ENCODE results near the gene PHLDA2.

Gene PHLDA2

GRCh38 chr11:2892215-2892966 is 36.8 kb downstream of the PHLDA2 start:
- peak; percentile 77 for ATAC-seq (ENCODE audit: insufficient read depth, low read depth)
- Histone ChIP-seq H3K4me1 (ENCODE audit: insufficient read depth, low read length) (peaks cover 26% of the 10 kb centered on the region), H2AFZ (ENCODE audit: low read depth, low read length) (peak overlapping the region; percentile 93)

GRCh38 chr11:2891326-2892214 is 37.6 kb downstream of the PHLDA2 start:
- Histone ChIP-seq H3K9ac (ENCODE audit: low read depth, low read length) (peak overlapping the region; percentile 65), H2AFZ (ENCODE audit: low read depth, low read length) (peak overlapping the region; percentile 87), H4K20me1 (ENCODE audit: insufficient read depth, low read length) (no peaks in the 10 kb centered on the region), H3K9me3 (ENCODE audit: insufficient read depth, low read length, severe bottlenecking) (no peaks in the 10 kb centered on the region), H3K27me3 (ENCODE audit: insufficient read depth, low read length, poor library complexity) (no peaks in the 10 kb centered on the region), H3K27ac (ENCODE audit: low read length) (peak overlapping the region; percentile 80), H3K4me1 (ENCODE audit: insufficient read depth, low read length) (peaks cover 26% of the 10 kb centered on the region), H3K4me2 (ENCODE audit: insufficient read depth, low read length) (peak overlapping the region; percentile 79), H3K79me2 (ENCODE audit: insufficient read depth, low read length) (no peaks in the 10 kb centered on the region), H3K36me3 (ENCODE audit: insufficient read depth, low read length) (no peaks in the 10 kb centered on the region), H3K4me3 (ENCODE audit: low read depth in 1 of 2, low read length in 2 of 2) (peak overlapping the region in 1 of 2 experiments; percentile 64; a peak in 2 of 4 replicates)
- ATAC-seq (ENCODE audit: insufficient read depth, low read depth) (peak; percentile 15; the same call in 1 of the 3 replicates), DNase-seq (peak; percentile 70)
- TF ChIP-seq CTCF (IDR thresholded peaks at IDR 0.05; ENCODE audit: borderline replicate concordance, extremely low read depth, low read length, poor library complexity, severe bottlenecking) (peak; percentile 65), EZH2 (IDR thresholded peaks at IDR 0.05; ENCODE audit: borderline replicate concordance, low read depth, low read length, severe bottlenecking) (no peak)

More at GRCh38 chr11:2892215-2892966, 36.8 kb downstream of the PHLDA2 start:
- no peaks in the 10 kb centered on the region for H3K36me3 ChIP-seq (ENCODE audit: insufficient read depth, low read length)
- no peaks in the 10 kb centered on the region for H3K27me3 ChIP-seq (ENCODE audit: insufficient read depth, low read length, poor library complexity)
- no peaks in the 10 kb centered on the region for H3K79me2 ChIP-seq (ENCODE audit: insufficient read depth, low read length)
- peak overlapping the region; percentile 79 for H3K4me2 ChIP-seq (ENCODE audit: insufficient read depth, low read length)
- H3K4me3 ChIP-seq (ENCODE audit: low read depth in 1 of 2, low read length in 2 of 2): peak overlapping the region; percentile 25 to 64; a peak in 3 of 4 replicates
- H3K9me3 ChIP-seq (ENCODE audit: insufficient read depth, low read length, severe bottlenecking): no peaks in the 10 kb centered on the region
- DNase-seq: peak; percentile 93
- TF ChIP-seq EZH2 (IDR thresholded peaks at IDR 0.05; ENCODE audit: borderline replicate concordance, low read depth, low read length, severe bottlenecking) (no peak), CTCF (IDR thresholded peaks at IDR 0.05; ENCODE audit: borderline replicate concordance, extremely low read depth, low read length, poor library complexity, severe bottlenecking) (peak; percentile 97)
- H4K20me1 ChIP-seq (ENCODE audit: insufficient read depth, low read length): no peaks in the 10 kb centered on the region
- H3K9ac ChIP-seq (ENCODE audit: low read depth, low read length): peak overlapping the region; percentile 65
- H3K27ac ChIP-seq (ENCODE audit: low read length): peak overlapping the region; percentile 80

GRCh38 chr11:2890466-2891294 is 38.5 kb downstream of the PHLDA2 start:
- H3K9me3 ChIP-seq (ENCODE audit: insufficient read depth, low read length, severe bottlenecking): no peaks in the 10 kb centered on the region
- H3K9ac ChIP-seq (ENCODE audit: low read depth, low read length): peak overlapping the region; percentile 65
- H4K20me1 ChIP-seq (ENCODE audit: insufficient read depth, low read length): no peaks in the 10 kb centered on the region
- ATAC-seq (ENCODE audit: insufficient read depth, low read depth) (no peak), DNase-seq (no peak)
- no peak overlapping the region for H3K4me3 ChIP-seq (ENCODE audit: low read depth in 1 of 2, low read length in 2 of 2)
- H3K4me1 ChIP-seq (ENCODE audit: insufficient read depth, low read length): peaks cover 26% of the 10 kb centered on the region
- peak overlapping the region; percentile 79 for H3K4me2 ChIP-seq (ENCODE audit: insufficient read depth, low read length)
- H3K27me3 ChIP-seq (ENCODE audit: insufficient read depth, low read length, poor library complexity): no peaks in the 10 kb centered on the region
- H2AFZ ChIP-seq (ENCODE audit: low read depth, low read length): peak overlapping the region; percentile 87
- no peaks in the 10 kb centered on the region for H3K36me3 ChIP-seq (ENCODE audit: insufficient read depth, low read length)
- TF ChIP-seq CTCF (IDR thresholded peaks at IDR 0.05; ENCODE audit: borderline replicate concordance, extremely low read depth, low read length, poor library complexity, severe bottlenecking): no peak
- TF ChIP-seq EZH2 (IDR thresholded peaks at IDR 0.05; ENCODE audit: borderline replicate concordance, low read depth, low read length, severe bottlenecking): no peak
- H3K79me2 ChIP-seq (ENCODE audit: insufficient read depth, low read length): no peaks in the 10 kb centered on the region
- H3K27ac ChIP-seq (ENCODE audit: low read length): peak overlapping the region; percentile 80

Measured in DND-41 (cell line).